SK-N-MC (cell line): ENCODE data around the gene GAS2.

Experiments
- EZH2 ChIP-seq: fragments of 200-600 bp; sonication (generic); IDR thresholded peaks from one replicate; pipeline ENCODE4 v1.6.1; 2017; ENCODE audit warnings: antibody characterized with exemption
- FOXP2 ChIP-seq: optimal IDR thresholded peaks from 2 replicates; pipeline ENCODE3; 2011; ENCODE audit warnings: mild to moderate bottlenecking, moderate library complexity; ENCODE audit not compliant: insufficient read depth; ENCODE audit errors: extremely low read length, control extremely low read depth
- POLR2AphosphoS5 ChIP-seq: IDR thresholded peaks from 2 replicates; pipeline ENCODE4 v1.6.1; 2012; ENCODE audit warnings: mild to moderate bottlenecking, low read depth, low read length, borderline replicate concordance

GRCh38 chr11:22633354-22633902, 33.0 kb upstream of the GAS2 start:
- TF ChIP-seq EZH2 (no peak), FOXP2 (no peak), POLR2AphosphoS5 (no peak)
